Progenitor cell of endocrine pancreas (in vitro differentiated cells): Measurements from ENCODE around the gene EBF3. TPM values are rescaled to one million over a fixed set of nuclear protein-coding genes. Genes with fewer than 3 reads are reported as not detected.

Experiments
- DNase-seq: peaks from one replicate; pipeline ENCODE4 v3.0.0; 2021; ENCODE audit warnings: low spot score; ENCODE audit not compliant: unreplicated experiment
- H3K27ac Mint-ChIP-seq: 2 replicates; pipeline ENCODE4 v1.8.0; 2021; ENCODE audit warnings: mild to moderate bottlenecking, moderate library complexity, mixed read lengths
- H3K27me3 Mint-ChIP-seq: 2 replicates; pipeline ENCODE4 v1.8.0; 2021; ENCODE audit warnings: mixed read lengths
- H3K36me3 Mint-ChIP-seq: 2 replicates; pipeline ENCODE4 v1.8.0; 2022; ENCODE audit warnings: mixed read lengths; ENCODE audit not compliant: insufficient read depth
- H3K4me1 Mint-ChIP-seq: 2 replicates; pipeline ENCODE4 v1.8.0; 2021; ENCODE audit warnings: low read depth, mixed read lengths
- H3K4me3 Mint-ChIP-seq: 2 replicates; pipeline ENCODE4 v1.8.0; 2021; ENCODE audit warnings: low read depth, mild to moderate bottlenecking, moderate library complexity, mixed read lengths
- H3K9me3 Mint-ChIP-seq: 2 replicates; pipeline ENCODE4 v1.8.0; 2021; ENCODE audit warnings: low read depth, mixed read lengths
- total RNA-seq: library from RNA; stranded (reverse); gene quantifications from 2 replicates; pipeline ENCODE4 v1.2.1, GENCODE V29; 2021
- TF ChIP-seq, protein P1 (sequence below): fragments of 200-600 bp; sonication (generic); IDR thresholded peaks from one replicate; pipeline ENCODE4 v1.5.0; 2021; ENCODE audit warnings: antibody characterized with exemption, mild to moderate bottlenecking; ENCODE audit not compliant: unreplicated experiment

EBF3 gene
- total RNA-seq, 1 donor from 2014 or later = 0.19 TPM

DNA sequence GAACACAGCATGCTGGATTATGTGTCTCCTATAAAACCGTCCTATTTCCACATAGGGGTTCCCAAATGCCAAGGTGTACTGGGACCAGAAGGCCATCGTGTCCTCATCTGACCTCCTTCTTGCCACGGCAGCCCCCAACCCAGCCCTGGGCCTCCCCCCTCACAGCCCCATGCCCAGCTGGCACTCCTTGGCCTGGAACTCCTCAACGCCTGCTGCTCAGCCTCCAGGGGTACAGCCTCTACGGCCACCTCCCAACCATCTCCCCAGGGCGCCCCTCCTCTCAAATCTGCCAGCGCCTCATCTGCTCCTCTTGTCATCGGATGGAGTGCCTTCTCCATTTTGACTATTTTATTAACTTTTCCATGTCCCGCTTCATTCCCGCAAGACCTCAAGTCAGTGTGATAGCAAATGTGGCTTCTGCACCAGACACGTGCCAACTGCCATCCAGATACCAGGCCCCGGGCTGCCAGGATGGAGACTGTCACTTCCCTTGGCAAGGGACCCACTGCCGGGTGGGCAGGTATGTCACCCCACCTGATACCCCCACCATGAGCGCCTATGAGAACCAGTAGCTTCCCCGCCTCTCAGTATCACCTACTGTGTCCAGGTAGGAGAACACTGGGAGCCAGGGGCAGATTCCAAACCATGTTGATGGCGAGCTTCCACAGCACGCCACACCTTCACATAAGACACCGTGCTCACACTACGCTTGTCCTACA lies 106.7 kb downstream of the EBF3 start:
- Mint-ChIP-seq H3K27me3 (peaks cover 97% of the 10 kb centered on the region), H3K9me3 (no peaks in the 10 kb centered on the region), H3K4me3 (no peak overlapping the region), H3K36me3 (no peaks in the 10 kb centered on the region), H3K4me1 (peaks cover 21% of the 10 kb centered on the region), H3K27ac (no peak overlapping the region)
- TF ChIP-seq, protein P1, sequence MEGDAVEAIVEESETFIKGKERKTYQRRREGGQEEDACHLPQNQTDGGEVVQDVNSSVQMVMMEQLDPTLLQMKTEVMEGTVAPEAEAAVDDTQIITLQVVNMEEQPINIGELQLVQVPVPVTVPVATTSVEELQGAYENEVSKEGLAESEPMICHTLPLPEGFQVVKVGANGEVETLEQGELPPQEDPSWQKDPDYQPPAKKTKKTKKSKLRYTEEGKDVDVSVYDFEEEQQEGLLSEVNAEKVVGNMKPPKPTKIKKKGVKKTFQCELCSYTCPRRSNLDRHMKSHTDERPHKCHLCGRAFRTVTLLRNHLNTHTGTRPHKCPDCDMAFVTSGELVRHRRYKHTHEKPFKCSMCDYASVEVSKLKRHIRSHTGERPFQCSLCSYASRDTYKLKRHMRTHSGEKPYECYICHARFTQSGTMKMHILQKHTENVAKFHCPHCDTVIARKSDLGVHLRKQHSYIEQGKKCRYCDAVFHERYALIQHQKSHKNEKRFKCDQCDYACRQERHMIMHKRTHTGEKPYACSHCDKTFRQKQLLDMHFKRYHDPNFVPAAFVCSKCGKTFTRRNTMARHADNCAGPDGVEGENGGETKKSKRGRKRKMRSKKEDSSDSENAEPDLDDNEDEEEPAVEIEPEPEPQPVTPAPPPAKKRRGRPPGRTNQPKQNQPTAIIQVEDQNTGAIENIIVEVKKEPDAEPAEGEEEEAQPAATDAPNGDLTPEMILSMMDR = no peak
- no peak for DNase-seq

DNA sequence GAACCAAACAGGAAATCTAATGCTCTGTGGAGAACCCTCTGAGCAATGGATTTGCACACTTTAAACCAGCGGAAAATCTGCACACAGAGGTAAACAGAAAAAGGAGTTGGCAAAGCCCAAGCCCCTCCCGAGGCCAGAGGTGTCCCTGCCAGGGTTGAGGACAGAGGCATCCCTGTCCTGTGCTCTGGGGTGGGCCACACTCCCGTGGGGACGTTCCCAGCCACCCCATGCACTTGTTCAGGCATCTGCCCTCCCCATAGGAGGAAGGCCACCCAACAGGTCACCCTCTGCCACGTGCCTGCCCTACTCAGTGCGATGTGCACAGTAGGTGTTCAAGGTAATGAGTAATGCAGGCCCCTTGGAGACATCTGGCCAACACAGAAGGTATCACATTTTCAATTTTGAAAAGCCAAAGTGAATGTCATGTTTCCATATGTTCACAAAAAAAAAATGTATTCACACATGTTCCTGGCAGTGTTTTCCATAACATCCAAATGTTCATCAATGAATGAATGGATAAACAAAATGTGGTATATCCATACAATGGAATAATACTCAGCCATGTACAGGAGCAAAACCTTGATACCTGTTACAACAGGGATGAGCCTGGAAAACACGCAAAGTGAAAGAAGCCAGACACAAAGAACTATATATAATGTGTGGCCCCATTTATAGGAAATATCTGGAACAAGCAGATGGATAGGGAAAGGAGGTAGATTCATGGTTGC lies 108.1 kb downstream of the EBF3 start:
- no peak overlapping the region for H3K27ac Mint-ChIP-seq
- H3K9me3 Mint-ChIP-seq = no peaks in the 10 kb centered on the region
- H3K4me3 Mint-ChIP-seq = no peak overlapping the region
- no peak for DNase-seq
- TF ChIP-seq, protein P1 = no peak
- H3K27me3 Mint-ChIP-seq = peaks cover 97% of the 10 kb centered on the region
- no peaks in the 10 kb centered on the region for H3K36me3 Mint-ChIP-seq
- H3K4me1 Mint-ChIP-seq = peaks cover 27% of the 10 kb centered on the region

DNA sequence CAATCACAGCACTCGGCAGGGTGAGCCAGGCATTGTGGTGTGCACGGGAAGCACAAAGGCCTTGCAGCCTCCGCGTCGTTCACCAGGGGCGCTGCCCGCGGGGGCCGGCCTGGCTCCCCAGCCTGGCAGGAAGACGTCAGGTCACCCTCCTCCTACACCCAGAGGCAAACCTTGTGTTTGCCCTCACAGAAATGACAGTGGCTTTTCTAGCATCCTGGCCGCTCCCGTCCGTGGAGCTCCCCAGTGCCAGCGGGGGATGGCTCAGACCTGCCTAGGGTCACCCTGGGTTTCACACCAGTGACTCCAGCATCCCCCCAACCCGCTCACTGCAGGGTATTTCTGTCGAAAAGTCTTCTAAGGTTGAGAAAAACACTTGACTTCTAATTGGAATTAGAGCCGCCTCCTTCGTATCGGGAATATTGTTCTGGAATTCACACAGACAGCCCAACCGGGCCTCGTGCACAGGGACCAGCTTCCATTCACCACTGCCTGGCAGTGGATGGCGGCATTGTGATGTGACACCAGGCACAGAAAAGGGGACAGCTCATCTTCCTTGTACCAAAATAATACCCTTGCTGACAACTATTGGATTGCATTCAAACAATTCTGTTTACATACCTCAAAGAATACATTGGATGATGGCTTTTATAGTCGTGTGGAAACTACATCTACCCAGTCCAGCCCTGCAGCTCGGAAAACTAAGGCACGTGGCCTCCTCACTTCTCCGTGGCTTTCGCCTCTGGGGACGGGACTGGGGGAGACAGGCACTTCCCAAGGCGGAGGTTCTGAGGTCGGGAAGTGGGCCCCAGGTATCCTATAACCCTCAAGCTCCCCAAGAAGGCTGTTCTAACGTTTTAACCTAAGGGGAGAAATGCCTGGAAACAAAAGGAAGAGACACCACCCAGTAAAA lies 109.0 kb downstream of the EBF3 start:
- H3K27ac Mint-ChIP-seq = peak overlapping the region; percentile 20
- no peak for DNase-seq
- TF ChIP-seq, protein P1 = no peak
- H3K4me3 Mint-ChIP-seq = no peak overlapping the region
- H3K36me3 Mint-ChIP-seq = no peaks in the 10 kb centered on the region
- no peaks in the 10 kb centered on the region for H3K9me3 Mint-ChIP-seq
- H3K27me3 Mint-ChIP-seq = peaks cover 92% of the 10 kb centered on the region
- peaks cover 34% of the 10 kb centered on the region for H3K4me1 Mint-ChIP-seq

DNA sequence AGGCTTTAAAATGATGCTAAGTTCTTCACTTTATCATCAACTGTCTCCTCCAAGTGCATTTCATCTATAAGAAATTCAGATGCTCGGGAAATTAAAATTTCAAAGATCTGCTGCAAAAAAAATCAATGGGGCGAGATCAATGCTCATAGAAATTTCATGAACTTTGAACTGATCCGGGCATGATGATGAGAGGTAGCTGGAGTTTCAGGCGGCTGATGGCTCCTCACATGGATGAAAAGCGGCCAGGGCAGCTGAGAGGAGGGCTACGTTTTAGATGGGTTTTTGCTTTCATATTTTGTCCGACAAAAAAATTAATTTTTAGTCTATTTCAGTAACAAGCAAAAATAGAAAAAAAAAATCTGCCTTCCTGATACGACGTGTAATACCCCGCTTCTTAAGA lies 109.9 kb downstream of the EBF3 start:
- no peak for DNase-seq
- peak overlapping the region; percentile 17 for H3K4me3 Mint-ChIP-seq
- no peaks in the 10 kb centered on the region for H3K9me3 Mint-ChIP-seq
- H3K27ac Mint-ChIP-seq = peak overlapping the region; percentile 20
- H3K27me3 Mint-ChIP-seq = peaks cover 92% of the 10 kb centered on the region
- no peaks in the 10 kb centered on the region for H3K36me3 Mint-ChIP-seq
- H3K4me1 Mint-ChIP-seq = peaks cover 39% of the 10 kb centered on the region
- TF ChIP-seq, protein P1 = no peak

DNA sequence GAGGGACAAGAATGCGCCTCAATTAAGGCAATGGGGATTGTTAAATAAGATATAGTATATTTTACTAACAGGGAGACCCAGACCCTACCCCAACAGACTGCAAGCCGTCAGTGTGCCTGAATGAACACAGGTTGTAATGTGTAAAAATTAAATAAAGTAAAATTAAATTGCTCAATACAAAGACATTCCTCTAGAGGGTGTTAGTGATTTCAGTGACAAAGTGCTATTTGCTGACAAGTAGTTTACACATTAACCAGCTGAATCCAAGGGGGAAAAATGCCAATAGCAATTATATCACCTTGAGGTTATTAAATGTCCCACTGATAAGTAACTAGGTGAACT lies 110.5 kb downstream of the EBF3 start:
- peaks cover 92% of the 10 kb centered on the region for H3K27me3 Mint-ChIP-seq
- DNase-seq = no peak
- H3K4me1 Mint-ChIP-seq = peaks cover 39% of the 10 kb centered on the region
- TF ChIP-seq, protein P1 = peak; percentile 57
- no peak overlapping the region for H3K27ac Mint-ChIP-seq
- H3K36me3 Mint-ChIP-seq = no peaks in the 10 kb centered on the region
- H3K4me3 Mint-ChIP-seq = no peak overlapping the region
- H3K9me3 Mint-ChIP-seq = no peaks in the 10 kb centered on the region
